ENCODE results near the gene ENTREP3.

- TF ChIP-seq POLR2A (IDR thresholded peaks at IDR 0.05) (no peak), CTCF (IDR thresholded peaks at IDR 0.05) (no peak), EP300 (IDR thresholded peaks at IDR 0.05) (no peak)
Observed at GRCh38 chr1:155300553-155301329, 45.5 kb upstream of the ENTREP3 start.

All from ovary (tissue), 3 donors.